ENCODE results near the gene ZBP1.

GRCh38 chr20:57613481-57613921 lies 6.7 kb downstream of the ZBP1 start:
- TF ChIP-seq CTCF (IDR thresholded peaks at IDR 0.05) (no peak), POLR2A (IDR thresholded peaks at IDR 0.05) (no peak)
